GM23338 (cell line): ENCODE data around the gene MBTPS2.

ENCODE experiments used
- CREB1 ChIP-seq: fragments of 250-450 bp; sonication (Bioruptor Pico); IDR thresholded peaks from 2 replicates; pipeline ENCODE4 v1.5.0; 2020; ENCODE audit warnings: low read depth, mild to moderate bottlenecking, moderate library complexity
- EZH2 ChIP-seq: fragments of 200-600 bp; sonication (generic); IDR thresholded peaks from one replicate; pipeline ENCODE4 v1.8.0; 2017; ENCODE audit warnings: antibody characterized with exemption, mild to moderate bottlenecking, low read depth; ENCODE audit not compliant: unreplicated experiment
- EZH2phosphoT487 ChIP-seq: fragments of 200-600 bp; sonication (generic); IDR thresholded peaks from one replicate; pipeline ENCODE4 v1.8.1; 2018; ENCODE audit warnings: antibody characterized with exemption; ENCODE audit not compliant: unreplicated experiment
- ZNF331 ChIP-seq: fragments of 250-450 bp; sonication (Bioruptor Pico); IDR thresholded peaks from 2 replicates; pipeline ENCODE4 v1.5.0; 2020; ENCODE audit warnings: low read depth, mild to moderate bottlenecking, moderate library complexity
- TF ChIP-seq, protein P1 (sequence below), 2 experiments: fragments of 200-600 bp in 1 of 2; sonication (generic) in 1 of 2; conservative IDR thresholded peaks; 2 replicates each; pipeline versions ENCODE4 v1.5.1 to v1.6.1; 2016 to 2017; ENCODE audit warnings: antibody characterized with exemption in 2 of 2, low read depth in 2 of 2, mild to moderate bottlenecking in 2 of 2, moderate library complexity in 1 of 2
- TF ChIP-seq, protein P2 (sequence below): IDR thresholded peaks from 2 replicates; pipeline ENCODE4 v1.6.1; 2016; ENCODE audit warnings: antibody characterized with exemption
- TF ChIP-seq, protein P3 (sequence below): IDR thresholded peaks from one replicate; pipeline ENCODE4 v1.6.1; 2018; ENCODE audit warnings: antibody characterized with exemption; ENCODE audit not compliant: unreplicated experiment

DNA sequence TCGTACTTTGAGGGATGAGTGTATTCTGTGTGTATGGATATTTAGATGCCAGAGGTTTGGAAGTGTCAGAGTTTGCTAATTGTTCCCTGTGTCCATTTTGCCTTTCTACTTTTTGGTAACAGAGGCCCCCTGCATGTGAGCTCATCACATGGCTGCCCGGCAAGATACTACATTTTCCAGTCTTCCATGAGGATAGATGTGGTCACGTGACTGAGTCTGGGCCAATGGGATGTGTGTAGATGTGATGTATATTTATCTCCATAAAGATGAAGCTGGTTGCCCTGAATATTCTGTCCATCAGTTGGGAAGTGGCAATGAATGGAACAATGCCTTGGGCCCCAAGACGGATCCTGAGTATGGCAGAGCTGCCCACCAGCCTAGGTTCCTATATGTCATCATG, 72.1 kb downstream of the MBTPS2 start:
- TF ChIP-seq, protein P1, sequence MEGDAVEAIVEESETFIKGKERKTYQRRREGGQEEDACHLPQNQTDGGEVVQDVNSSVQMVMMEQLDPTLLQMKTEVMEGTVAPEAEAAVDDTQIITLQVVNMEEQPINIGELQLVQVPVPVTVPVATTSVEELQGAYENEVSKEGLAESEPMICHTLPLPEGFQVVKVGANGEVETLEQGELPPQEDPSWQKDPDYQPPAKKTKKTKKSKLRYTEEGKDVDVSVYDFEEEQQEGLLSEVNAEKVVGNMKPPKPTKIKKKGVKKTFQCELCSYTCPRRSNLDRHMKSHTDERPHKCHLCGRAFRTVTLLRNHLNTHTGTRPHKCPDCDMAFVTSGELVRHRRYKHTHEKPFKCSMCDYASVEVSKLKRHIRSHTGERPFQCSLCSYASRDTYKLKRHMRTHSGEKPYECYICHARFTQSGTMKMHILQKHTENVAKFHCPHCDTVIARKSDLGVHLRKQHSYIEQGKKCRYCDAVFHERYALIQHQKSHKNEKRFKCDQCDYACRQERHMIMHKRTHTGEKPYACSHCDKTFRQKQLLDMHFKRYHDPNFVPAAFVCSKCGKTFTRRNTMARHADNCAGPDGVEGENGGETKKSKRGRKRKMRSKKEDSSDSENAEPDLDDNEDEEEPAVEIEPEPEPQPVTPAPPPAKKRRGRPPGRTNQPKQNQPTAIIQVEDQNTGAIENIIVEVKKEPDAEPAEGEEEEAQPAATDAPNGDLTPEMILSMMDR (conservative IDR thresholded peaks at IDR 0.05; ENCODE audit: low read depth in 2 of 2): no peak
- TF ChIP-seq EZH2phosphoT487 (no peak), EZH2 (no peak), CREB1 (no peak), ZNF331 (CRISPR knock-in tag) (no peak)
- TF ChIP-seq, protein P2, sequence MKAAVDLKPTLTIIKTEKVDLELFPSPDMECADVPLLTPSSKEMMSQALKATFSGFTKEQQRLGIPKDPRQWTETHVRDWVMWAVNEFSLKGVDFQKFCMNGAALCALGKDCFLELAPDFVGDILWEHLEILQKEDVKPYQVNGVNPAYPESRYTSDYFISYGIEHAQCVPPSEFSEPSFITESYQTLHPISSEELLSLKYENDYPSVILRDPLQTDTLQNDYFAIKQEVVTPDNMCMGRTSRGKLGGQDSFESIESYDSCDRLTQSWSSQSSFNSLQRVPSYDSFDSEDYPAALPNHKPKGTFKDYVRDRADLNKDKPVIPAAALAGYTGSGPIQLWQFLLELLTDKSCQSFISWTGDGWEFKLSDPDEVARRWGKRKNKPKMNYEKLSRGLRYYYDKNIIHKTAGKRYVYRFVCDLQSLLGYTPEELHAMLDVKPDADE: no peak
- TF ChIP-seq, protein P3, sequence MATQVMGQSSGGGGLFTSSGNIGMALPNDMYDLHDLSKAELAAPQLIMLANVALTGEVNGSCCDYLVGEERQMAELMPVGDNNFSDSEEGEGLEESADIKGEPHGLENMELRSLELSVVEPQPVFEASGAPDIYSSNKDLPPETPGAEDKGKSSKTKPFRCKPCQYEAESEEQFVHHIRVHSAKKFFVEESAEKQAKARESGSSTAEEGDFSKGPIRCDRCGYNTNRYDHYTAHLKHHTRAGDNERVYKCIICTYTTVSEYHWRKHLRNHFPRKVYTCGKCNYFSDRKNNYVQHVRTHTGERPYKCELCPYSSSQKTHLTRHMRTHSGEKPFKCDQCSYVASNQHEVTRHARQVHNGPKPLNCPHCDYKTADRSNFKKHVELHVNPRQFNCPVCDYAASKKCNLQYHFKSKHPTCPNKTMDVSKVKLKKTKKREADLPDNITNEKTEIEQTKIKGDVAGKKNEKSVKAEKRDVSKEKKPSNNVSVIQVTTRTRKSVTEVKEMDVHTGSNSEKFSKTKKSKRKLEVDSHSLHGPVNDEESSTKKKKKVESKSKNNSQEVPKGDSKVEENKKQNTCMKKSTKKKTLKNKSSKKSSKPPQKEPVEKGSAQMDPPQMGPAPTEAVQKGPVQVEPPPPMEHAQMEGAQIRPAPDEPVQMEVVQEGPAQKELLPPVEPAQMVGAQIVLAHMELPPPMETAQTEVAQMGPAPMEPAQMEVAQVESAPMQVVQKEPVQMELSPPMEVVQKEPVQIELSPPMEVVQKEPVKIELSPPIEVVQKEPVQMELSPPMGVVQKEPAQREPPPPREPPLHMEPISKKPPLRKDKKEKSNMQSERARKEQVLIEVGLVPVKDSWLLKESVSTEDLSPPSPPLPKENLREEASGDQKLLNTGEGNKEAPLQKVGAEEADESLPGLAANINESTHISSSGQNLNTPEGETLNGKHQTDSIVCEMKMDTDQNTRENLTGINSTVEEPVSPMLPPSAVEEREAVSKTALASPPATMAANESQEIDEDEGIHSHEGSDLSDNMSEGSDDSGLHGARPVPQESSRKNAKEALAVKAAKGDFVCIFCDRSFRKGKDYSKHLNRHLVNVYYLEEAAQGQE: no peak
